HG03565 (cell line): ENCODE data around the gene NKAPD1.
"Not testable (repeated sequence)": the region's sequence is repeated elsewhere in the genome, so short reads cannot be mapped to it uniquely, and the experiment has no call there.

Experiments used
- ATAC-seq: cut with Tn5 transposase; IDR thresholded peaks from one replicate; pipeline ENCODE4 v1.9.1; 2021; ENCODE audit warnings: mild to moderate bottlenecking, moderate library complexity; ENCODE audit not compliant: unreplicated experiment

The NKAPD1 gene

GRCh38 chr11:112086422-112087191 lies 12.5 kb downstream of the NKAPD1 start, which contains the start of the genes SDHD and TIMM8B:
SDHD (plus strand) TSS chr11:112086873; CDS start chr11:112086908, 35 bp downstream.
TIMM8B (minus strand) TSS chr11:112086756; CDS start chr11:112086723, 33 bp downstream.
- peak; percentile 90 for ATAC-seq

GRCh38 chr11:112087212-112087611 lies 13.1 kb downstream of the NKAPD1 start:
- ATAC-seq, result no peak

- ATAC-seq, result not testable (repeated sequence)
Measured at GRCh38 chr11:112095302-112095701, 21.2 kb downstream of the NKAPD1 start.

GRCh38 chr11:112096194-112096593 lies 22.1 kb downstream of the NKAPD1 start:
- no peak for ATAC-seq

- ATAC-seq, result no peak
Measured at GRCh38 chr11:112097734-112098528, 23.8 kb downstream of the NKAPD1 start.

GRCh38 chr11:112100462-112100861 lies 26.4 kb downstream of the NKAPD1 start:
- no peak for ATAC-seq

GRCh38 chr11:112103446-112103845 lies 29.3 kb downstream of the NKAPD1 start:
- ATAC-seq, result no peak

GRCh38 chr11:112106070-112106469 lies 32.0 kb downstream of the NKAPD1 start:
- no peak for ATAC-seq

GRCh38 chr11:112113539-112114457 lies 39.7 kb downstream of the NKAPD1 start:
- no peak for ATAC-seq

GRCh38 chr11:112114460-112114859 lies 40.4 kb downstream of the NKAPD1 start:
- ATAC-seq, result no peak

GRCh38 chr11:112115386-112115785 lies 41.3 kb downstream of the NKAPD1 start:
- no peak for ATAC-seq

- no peak for ATAC-seq
Measured at GRCh38 chr11:112118176-112118575, 44.1 kb downstream of the NKAPD1 start.

GRCh38 chr11:112121981-112122615 lies 48.0 kb downstream of the NKAPD1 start:
- ATAC-seq, result no peak

GRCh38 chr11:112123129-112123528 lies 49.0 kb downstream of the NKAPD1 start:
- no peak for ATAC-seq

- ATAC-seq, result no peak
Measured at GRCh38 chr11:112127056-112127455, 53.0 kb downstream of the NKAPD1 start.

GRCh38 chr11:112128483-112129121 lies 54.5 kb downstream of the NKAPD1 start:
- no peak for ATAC-seq

GRCh38 chr11:112129656-112130055 lies 55.6 kb downstream of the NKAPD1 start:
- no peak for ATAC-seq

- no peak for ATAC-seq
Measured at GRCh38 chr11:112132737-112133136, 58.6 kb downstream of the NKAPD1 start.

GRCh38 chr11:112134473-112134872 lies 60.4 kb downstream of the NKAPD1 start:
- ATAC-seq, result no peak
